HK-2 (cell line): Measurements from ENCODE around the gene BCKDK.
"Not testable (repeated sequence)": the region's sequence is repeated elsewhere in the genome, so short reads cannot be mapped to it uniquely, and the experiment has no call there.

Experiments
- DNase-seq: peaks from one replicate; pipeline ENCODE4 v3.0.0-alpha.2; 2018; ENCODE audit not compliant: unreplicated experiment

Gene BCKDK

GRCh38 chr16:31127182-31127581, 19.0 kb downstream of the BCKDK start:
- DNase-seq: no peak

GRCh38 chr16:31128711-31129567, 20.8 kb downstream of the BCKDK start:
- DNase-seq: no peak

GRCh38 chr16:31129568-31130335, 21.6 kb downstream of the BCKDK start:
- no peak for DNase-seq

DNA sequence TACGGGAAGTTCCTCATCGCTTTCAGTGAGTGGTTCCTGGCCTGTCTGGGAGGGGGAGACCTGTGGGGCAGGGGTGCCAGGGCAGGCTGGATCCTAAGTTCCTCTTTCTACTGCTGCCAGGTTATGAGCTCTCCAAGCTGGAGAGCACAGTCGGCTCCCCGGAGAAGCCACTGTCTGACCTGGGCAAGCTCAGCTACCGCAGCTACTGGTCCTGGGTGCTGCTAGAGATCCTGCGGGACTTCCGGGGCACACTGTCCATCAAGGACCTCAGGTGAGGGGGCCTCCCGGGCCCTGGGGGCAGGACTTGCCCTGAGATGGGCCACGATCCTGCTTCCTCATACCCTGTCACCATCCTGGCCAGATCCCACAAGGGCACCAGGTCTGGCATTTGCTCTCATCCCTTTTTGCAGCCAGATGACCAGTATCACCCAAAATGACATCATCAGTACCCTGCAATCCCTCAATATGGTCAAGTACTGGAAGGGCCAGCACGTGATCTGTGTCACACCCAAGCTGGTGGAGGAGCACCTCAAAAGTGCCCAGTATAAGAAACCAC, 22.2 kb downstream of the BCKDK start:
- no peak for DNase-seq

- DNase-seq: no peak
Observed at GRCh38 chr16:31130899-31131298, 22.7 kb downstream of the BCKDK start.

GRCh38 chr16:31131416-31131815, 23.2 kb downstream of the BCKDK start:
- DNase-seq: no peak

GRCh38 chr16:31131841-31132271, 23.7 kb downstream of the BCKDK start:
- no peak for DNase-seq

- DNase-seq: no peak
Observed at GRCh38 chr16:31132303-31132979, 24.3 kb downstream of the BCKDK start.

- DNase-seq: no peak
Observed at GRCh38 chr16:31133046-31133501, 24.9 kb downstream of the BCKDK start.

- no peak for DNase-seq
Observed at GRCh38 chr16:31134091-31134571, 25.9 kb downstream of the BCKDK start.

GRCh38 chr16:31134625-31135534, 26.7 kb downstream of the BCKDK start:
- no peak for DNase-seq

- DNase-seq: peak; percentile 67
Observed at GRCh38 chr16:31135535-31136286, 27.5 kb downstream of the BCKDK start, which contains the start of gene PRSS8. TSS of gene PRSS8 (minus strand) at chr16:31135727. CDS start at chr16:31135498, 229 bp downstream.

GRCh38 chr16:31136287-31136662, 28.1 kb downstream of the BCKDK start:
- DNase-seq: no peak

- DNase-seq: not testable (repeated sequence)
Observed at GRCh38 chr16:31136822-31137499, 28.8 kb downstream of the BCKDK start.

DNA sequence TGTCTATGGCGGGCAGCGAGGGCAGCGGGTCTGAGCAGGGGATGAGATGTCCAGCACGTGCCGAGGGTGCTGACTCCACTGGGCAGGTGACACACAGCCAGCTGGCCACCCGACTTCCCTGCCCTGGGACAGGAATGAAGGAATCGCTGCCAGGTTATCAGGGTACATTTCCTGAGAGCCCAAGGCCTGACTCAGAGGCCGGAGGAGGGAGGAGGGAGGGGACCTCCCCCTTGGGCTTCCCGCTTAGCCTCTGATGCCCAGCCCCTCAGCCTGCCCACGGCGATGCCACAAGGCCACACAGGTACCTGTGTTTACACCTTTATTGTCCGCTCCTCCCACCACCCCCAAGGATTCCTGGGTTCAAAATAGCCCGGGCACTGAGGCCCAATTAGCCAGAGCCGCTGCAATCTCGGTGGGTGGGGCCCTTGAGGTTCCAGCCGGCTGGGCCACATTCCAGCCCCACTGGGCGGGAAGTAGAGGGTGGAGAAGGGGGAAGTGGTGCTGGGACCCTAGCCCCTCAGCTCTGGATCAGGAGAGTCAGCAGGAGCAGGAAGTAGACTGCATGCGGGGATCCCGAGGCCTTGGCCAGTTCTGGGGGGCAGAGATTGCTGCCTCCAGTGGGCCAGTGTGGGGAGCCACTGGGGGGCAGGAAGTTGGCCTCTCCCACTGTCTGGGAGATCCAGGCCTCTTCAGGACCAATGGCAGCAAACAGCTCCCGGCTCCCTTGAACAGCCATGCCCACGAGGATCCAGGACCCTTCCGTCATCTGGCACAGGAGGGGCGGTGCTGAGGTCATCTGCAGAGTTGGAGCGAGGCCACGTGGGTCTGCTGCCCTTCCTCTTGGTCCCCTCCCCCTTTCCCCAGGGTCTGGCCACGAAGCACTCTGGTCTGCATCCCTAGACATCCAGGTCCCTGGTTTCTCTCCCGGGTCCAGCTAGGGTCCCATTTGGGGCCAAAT, 30.7 kb downstream of the BCKDK start:
- DNase-seq: peak; percentile 93

DNA sequence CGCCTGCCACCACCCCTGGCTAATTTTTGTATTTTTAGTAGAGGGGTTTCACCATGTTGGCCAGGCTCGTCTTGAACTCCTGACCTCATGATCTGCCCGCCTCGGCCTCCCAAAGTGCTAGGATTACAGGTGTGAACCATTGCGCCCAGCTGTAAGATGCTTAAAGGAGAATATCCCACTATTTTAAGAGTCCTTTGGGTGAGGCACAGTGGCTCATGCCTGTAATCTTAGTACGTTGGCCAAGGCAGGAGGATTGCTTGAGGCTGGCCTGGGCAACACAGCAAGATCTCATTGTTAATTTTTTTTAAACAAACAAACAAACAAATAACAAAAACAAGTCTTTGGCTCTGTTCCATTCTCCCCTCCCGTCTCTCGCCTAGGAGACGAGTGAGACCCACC, 32.9 kb downstream of the BCKDK start:
- not testable (repeated sequence) for DNase-seq

DNA sequence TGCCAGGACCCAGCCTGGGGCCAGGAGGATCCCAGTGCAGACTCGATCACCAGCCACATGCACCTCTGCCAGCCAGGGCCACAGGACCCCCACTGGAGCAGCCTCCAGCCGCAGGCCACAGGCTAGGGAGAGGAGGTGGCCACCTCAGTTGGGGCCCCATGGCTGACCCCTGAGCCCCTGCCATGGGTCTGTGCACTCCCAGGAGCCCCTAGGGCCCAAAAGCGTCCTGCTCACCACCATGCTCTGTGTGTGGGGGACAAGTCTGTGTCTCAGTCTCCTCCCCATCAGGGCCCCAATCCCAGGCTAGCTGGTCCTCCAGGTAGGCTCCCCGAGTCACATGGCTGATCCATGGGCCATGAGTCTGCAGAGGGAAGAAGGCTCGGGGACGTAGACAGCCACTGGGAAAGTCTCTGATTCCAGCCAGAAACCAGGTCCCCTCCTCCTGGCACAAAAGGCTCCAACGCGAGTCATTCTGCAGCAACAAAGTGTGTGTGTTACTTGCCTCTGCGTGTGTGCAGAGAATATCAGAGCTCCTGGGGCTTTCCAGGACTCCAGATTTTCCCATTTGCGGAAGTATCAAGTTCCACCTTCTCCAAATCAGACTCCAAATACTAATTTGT, 33.4 kb downstream of the BCKDK start:
- DNase-seq: no peak
